A549 (cell line): Measurements from ENCODE around the gene PNPLA7. TPM values are rescaled to one million over a fixed set of nuclear protein-coding genes. Genes with fewer than 3 reads are reported as not detected.
A peak's percentile ranks its signal among the peaks of the same experiment; 100 is the strongest.

Experiments
- ATAC-seq, 2 experiments: fragments of 200-7000 bp in 1 of 2; fragments of >200 bp in 1 of 2; cut with Nextera tagmentation in 1 of 2; cut with Tn5 transposase in 1 of 2; 3 replicates each; pipeline versions ENCODE4 v1.8.0 to v1.9.1; 2018 to 2020; ENCODE audit warnings: mild to moderate bottlenecking in 1 of 2, moderate library complexity in 1 of 2
- CTCF ChIA-PET: fragments of 300-600 bp; sonication (Branson Sonifier 250); formaldehyde crosslinking; extraction: SDS; loops from one replicate; lab custom pipeline; 2021; ENCODE audit warnings: antibody characterized with exemption, inconsistent platforms; lab: Yijun Ruan, JAX
- POLR2A ChIA-PET: fragments of 350-600 bp; formaldehyde crosslinking; extraction: SDS; loops from one replicate; lab custom pipeline; 2021; ENCODE audit warnings: antibody characterized with exemption, inconsistent platforms; lab: Yijun Ruan, JAX
- DNase-seq, 2 experiments: peaks; one replicate each; pipeline versions ENCODE4 v3.0.0 to v3.0.0-alpha.2; 2011 to 2016; ENCODE audit warnings: low read depth in 1 of 2, low spot score in 1 of 2
- FAIRE-seq: peaks from 2 replicates; lab custom pipeline; 2011; peaks lifted over from hg19 to GRCh38; lab: Jason Lieb, UNC
- H3K27ac ChIP-seq, 2 experiments: fragments of >200 bp; sonication (Bioruptor Twin); formaldehyde crosslinking; 3 replicates each; pipeline ENCODE4 v1.5.1; 2016 to 2017
- H3K4me1 ChIP-seq: fragments of >200 bp; sonication (Bioruptor Twin); formaldehyde crosslinking; 3 replicates; pipeline ENCODE4 v1.6.1; 2016
- H3K4me2 ChIP-seq: fragments of >200 bp; sonication (Bioruptor Twin); formaldehyde crosslinking; 3 replicates; pipeline ENCODE4 v1.6.1; 2016
- H3K4me3 ChIP-seq: fragments of >200 bp; sonication (Bioruptor Twin); formaldehyde crosslinking; 3 replicates; pipeline ENCODE4 v1.5.1; 2016
- H3K9me3 ChIP-seq: fragments of >200 bp; sonication (Bioruptor Twin); formaldehyde crosslinking; 3 replicates; pipeline ENCODE4 v1.6.1; 2016
- CBX2 ChIP-seq: fragments of 200-600 bp; sonication (generic); IDR thresholded peaks from 2 replicates; pipeline ENCODE4 v1.6.1; 2016; ENCODE audit warnings: low read depth, mild to moderate bottlenecking, borderline replicate concordance
- CEBPB ChIP-seq, 2 experiments: fragments of >200 bp in 1 of 2; sonication (Bioruptor Twin) in 1 of 2; formaldehyde crosslinking in 1 of 2; IDR thresholded peaks; 2 replicates each; pipeline ENCODE4 v1.6.1; 2012 to 2016
- CHD2 ChIP-seq: fragments of 150-350 bp; IDR thresholded peaks from 2 replicates; pipeline ENCODE4 v1.6.1; 2014; ENCODE audit warnings: low read length; ENCODE audit not compliant: partially characterized antibody
- EHMT2 ChIP-seq: fragments of 200-600 bp; sonication (generic); IDR thresholded peaks from 2 replicates; pipeline ENCODE4 v1.6.1; 2016; ENCODE audit warnings: antibody characterized with exemption, low read depth, mild to moderate bottlenecking, moderate library complexity
- HOXB5 ChIP-seq: fragments of 250-450 bp; sonication (Bioruptor Pico); IDR thresholded peaks from 2 replicates; pipeline ENCODE4 v1.5.0; 2020; ENCODE audit warnings: mild to moderate bottlenecking, moderate library complexity
- JUNB ChIP-seq: fragments of >200 bp; sonication (Bioruptor Twin); formaldehyde crosslinking; IDR thresholded peaks from 2 replicates; pipeline ENCODE4 v1.6.1; 2016
- NPAS2 ChIP-seq: fragments of 250-450 bp; sonication (Bioruptor Pico); IDR thresholded peaks from 2 replicates; pipeline ENCODE4 v1.8.0; 2022; ENCODE audit warnings: mild to moderate bottlenecking, moderate library complexity, borderline replicate concordance
- NR3C1 ChIP-seq: fragments of >200 bp; sonication (Bioruptor Twin); formaldehyde crosslinking; IDR thresholded peaks from 3 replicates; pipeline ENCODE4 v1.6.1; 2017
- RARB ChIP-seq: fragments of 250-450 bp; sonication (Bioruptor Pico); IDR thresholded peaks from 2 replicates; pipeline ENCODE4 v1.8.0; 2021; ENCODE audit warnings: mild to moderate bottlenecking, moderate library complexity
- RCOR1 ChIP-seq: fragments of 150-350 bp; IDR thresholded peaks from 2 replicates; pipeline ENCODE4 v1.6.1; 2014; ENCODE audit warnings: antibody characterized with exemption, low read length, low read depth
- SREBF2 ChIP-seq: fragments of 450-650 bp; IDR thresholded peaks from 2 replicates; pipeline ENCODE4 v1.6.1; 2014; ENCODE audit warnings: mild to moderate bottlenecking, moderate library complexity
- TFCP2L1 ChIP-seq: fragments of 250-450 bp; sonication (Bioruptor Pico); IDR thresholded peaks from 2 replicates; pipeline ENCODE4 v1.5.0; 2021; ENCODE audit warnings: mild to moderate bottlenecking
- ZFP36 ChIP-seq: fragments of 450-650 bp; IDR thresholded peaks from 2 replicates; pipeline ENCODE4 v1.6.1; 2014; ENCODE audit warnings: borderline replicate concordance; ENCODE audit not compliant: partially characterized antibody
- ZSCAN20 ChIP-seq: fragments of 250-450 bp; sonication (Bioruptor Pico); IDR thresholded peaks from 2 replicates; pipeline ENCODE4 v1.8.0; 2022; ENCODE audit warnings: mild to moderate bottlenecking, moderate library complexity
- WGBS: methylation state at CpG from one replicate; pipeline ENCODE4 v1.1.6; 2017; ENCODE audit errors: missing lambda C conversion rate; 5-methylcytosine and 5-hydroxymethylcytosine counted together
- polyA plus RNA-seq, 4 experiments: library from polyadenylated mRNA; depleted of rRNA in 3 of 4; stranded (reverse); fragments of >200 nt; fragmentation: RNase III in 1 of 4; extraction: RNeasy Plus Mini Kit Qiagen cat#74134 plus additional on column Dnase treatment in 1 of 4; gene quantifications; 2 replicates in 3 of 4; 3 replicates in 1 of 4; pipeline ENCODE4 v1.2.3, GENCODE V29; 2011 to 2017
- TF ChIP-seq, protein P1 (sequence below): IDR thresholded peaks from 2 replicates; pipeline ENCODE4 v1.6.1; 2012
- TF ChIP-seq, protein P2 (sequence below): IDR thresholded peaks from 2 replicates; pipeline ENCODE4 v1.6.1; 2012; ENCODE audit warnings: low read depth, borderline replicate concordance

The PNPLA7 gene
- polyA plus RNA-seq, 2 of the 4 experiments (the other 2 are of a cell fraction), result 0.31 to 1.1 TPM

DNA sequence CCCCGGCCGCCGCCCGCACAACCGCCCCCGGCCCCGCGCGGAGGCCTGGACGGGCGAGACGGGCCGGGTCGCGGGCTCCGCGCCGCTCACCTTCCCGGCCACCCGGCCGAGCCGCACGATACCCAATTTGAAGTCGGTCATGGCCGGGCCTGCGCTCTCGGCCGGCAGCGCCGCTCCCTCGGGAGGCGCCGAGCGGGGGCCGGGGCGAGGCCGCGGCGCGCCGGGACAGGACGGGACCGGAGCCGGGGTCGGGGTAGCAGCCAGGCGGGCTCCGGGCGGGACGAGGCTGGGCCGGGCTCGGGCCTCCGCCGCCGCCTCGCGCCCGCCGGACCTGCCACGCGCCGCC is 39.9 kb upstream of the PNPLA7 start (continued):
- TF ChIP-seq, protein P1, sequence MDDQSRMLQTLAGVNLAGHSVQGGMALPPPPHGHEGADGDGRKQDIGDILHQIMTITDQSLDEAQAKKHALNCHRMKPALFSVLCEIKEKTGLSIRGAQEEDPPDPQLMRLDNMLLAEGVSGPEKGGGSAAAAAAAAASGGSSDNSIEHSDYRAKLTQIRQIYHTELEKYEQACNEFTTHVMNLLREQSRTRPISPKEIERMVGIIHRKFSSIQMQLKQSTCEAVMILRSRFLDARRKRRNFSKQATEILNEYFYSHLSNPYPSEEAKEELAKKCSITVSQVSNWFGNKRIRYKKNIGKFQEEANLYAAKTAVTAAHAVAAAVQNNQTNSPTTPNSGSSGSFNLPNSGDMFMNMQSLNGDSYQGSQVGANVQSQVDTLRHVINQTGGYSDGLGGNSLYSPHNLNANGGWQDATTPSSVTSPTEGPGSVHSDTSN, result no peak
- TF ChIP-seq, all 56 proteins: peak for 0

DNA sequence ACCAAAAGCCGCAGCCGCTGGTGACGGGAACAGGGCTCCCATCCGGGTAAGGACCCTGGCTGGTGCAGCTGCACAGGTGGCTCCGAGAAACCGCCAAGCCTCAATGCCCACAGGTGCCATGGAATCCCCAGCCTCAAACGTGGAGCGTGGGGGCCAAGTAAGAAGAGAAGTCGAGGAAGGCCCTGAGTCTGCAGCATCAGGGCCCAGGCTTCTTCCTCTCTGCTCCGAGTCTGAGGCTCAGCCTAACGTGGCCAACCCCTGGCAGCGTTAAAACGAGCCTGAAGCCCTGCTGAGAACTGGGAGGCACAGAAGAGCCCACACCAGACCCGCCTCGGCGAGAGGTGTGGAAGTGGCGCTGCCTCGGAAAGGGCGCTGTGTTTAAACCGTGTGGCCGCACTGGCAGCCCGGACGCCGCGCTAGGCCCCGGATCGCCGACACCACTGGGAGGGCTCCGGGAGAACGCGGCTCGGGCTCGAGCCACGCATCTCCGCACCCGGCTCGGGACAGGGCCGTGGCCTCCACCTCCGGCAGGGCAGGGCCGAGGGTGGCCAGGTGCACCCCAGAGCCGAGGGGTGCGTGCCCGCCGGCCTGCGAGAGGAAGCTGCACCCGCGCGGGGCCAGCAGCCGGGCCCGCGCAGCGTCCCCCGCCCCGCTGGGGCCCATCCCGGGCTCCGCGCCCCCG is 39.4 kb upstream of the PNPLA7 start:
- H3K4me2 ChIP-seq, result peak overlapping the region; percentile 95
- FAIRE-seq, result no peak
- no peaks in the 10 kb centered on the region for H3K9me3 ChIP-seq
- ChIA-PET CTCF (interaction anchor here (1.5 to 18.5 kb wide), 4 partner anchors 9 to 31 kb away, joined by 3 to 175 read pairs (median 6); partner anchors contain the start of gene DPH7), POLR2A (interaction anchor here (0.8 to 1.0 kb wide), 2 partner anchors 29 to 462 kb away, joined by 3 to 4 read pairs; partner anchors contain the start of gene EHMT1)
- no peak for DNase-seq
- peak overlapping the region; percentile 99 for H3K4me3 ChIP-seq
- H3K27ac ChIP-seq, result peak overlapping the region; percentile 94 to 95
- WGBS, result 32% methylated on average over 16 of the region's 58 CpGs
- no peak for TF ChIP-seq CBX2
- TF ChIP-seq CHD2, result no peak
- TF ChIP-seq NR3C1, result no peak
- no peak for TF ChIP-seq TFCP2L1
- no peak for TF ChIP-seq JUNB
- TF ChIP-seq RARB, result no peak
- TF ChIP-seq ZFP36, result no peak
- ATAC-seq, result peak in 1 of 2 experiments; percentile 30; a peak in 4 of 6 replicates
- H3K4me1 ChIP-seq, result peaks cover 15% of the 10 kb centered on the region; the same call in 1 of the 3 replicates

DNA sequence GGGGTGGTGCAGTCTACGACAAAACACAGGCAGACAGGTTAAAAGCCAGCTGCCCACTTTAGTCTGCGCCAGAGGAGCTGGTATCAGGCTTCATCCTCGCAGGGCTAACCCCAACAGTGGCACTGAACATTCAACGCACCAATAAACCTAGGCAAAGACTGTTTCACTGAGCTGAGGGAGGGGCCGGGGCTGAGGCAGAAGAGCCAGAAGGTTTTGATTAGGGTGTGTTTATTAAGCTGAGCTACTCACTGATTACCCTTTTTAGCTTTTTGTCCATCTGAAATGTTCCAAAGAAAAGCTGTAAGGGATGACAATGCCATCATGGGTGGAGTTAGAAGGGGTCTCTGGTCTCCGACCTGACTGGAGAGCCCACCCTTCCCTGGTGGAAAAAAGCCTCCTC is 38.7 kb upstream of the PNPLA7 start:
- Histone ChIP-seq H3K4me1 (peaks cover 15% of the 10 kb centered on the region; the same call in 1 of the 3 replicates), H3K4me3 (peak overlapping the region; percentile 99), H3K4me2 (peak overlapping the region; percentile 95), H3K9me3 (no peaks in the 10 kb centered on the region), H3K27ac (peak overlapping the region in 1 of 2 experiments; percentile 95; a peak in 2 of 6 replicates)
- ChIA-PET CTCF (interaction anchor here (1.1 to 18.5 kb wide), 6 partner anchors 8 to 287 kb away, joined by 3 to 175 read pairs (median 5); partner anchors contain the start of genes DPH7 and NRARP), POLR2A (interaction anchor here (0.8 to 1.0 kb wide), 2 partner anchors 30 to 461 kb away, joined by 3 to 4 read pairs; partner anchors contain the start of gene EHMT1)
- DNase-seq (no peak), FAIRE-seq (no peak), ATAC-seq (no peak)
- TF ChIP-seq CEBPB (IDR thresholded peaks at IDR 0.05) (no peak), EHMT2 (no peak), NPAS2 (CRISPR knock-in tag) (no peak)
- TF ChIP-seq, protein P2, sequence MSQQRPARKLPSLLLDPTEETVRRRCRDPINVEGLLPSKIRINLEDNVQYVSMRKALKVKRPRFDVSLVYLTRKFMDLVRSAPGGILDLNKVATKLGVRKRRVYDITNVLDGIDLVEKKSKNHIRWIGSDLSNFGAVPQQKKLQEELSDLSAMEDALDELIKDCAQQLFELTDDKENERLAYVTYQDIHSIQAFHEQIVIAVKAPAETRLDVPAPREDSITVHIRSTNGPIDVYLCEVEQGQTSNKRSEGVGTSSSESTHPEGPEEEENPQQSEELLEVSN, result no peak
- 93% methylated on average over 6 of the region's 6 CpGs for WGBS

DNA sequence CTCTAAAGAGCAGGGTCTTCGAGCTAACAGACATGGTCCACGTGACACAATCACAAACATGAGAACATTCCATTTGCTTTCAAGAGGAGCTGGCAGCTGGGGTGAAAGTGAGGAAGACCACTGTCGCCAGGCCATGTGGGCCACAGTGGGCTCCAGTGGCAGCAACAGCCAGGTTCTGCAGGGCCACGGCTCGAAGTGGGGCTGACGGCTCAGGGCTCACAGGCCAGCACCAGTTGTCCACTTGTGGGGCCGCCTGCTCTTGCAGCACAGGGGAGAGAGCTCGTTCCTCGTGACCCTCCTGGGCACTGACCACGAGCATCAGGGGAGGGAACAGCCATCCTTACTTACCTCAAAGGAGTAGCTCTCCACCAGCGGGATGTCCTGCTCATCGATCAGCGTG is 38.1 kb upstream of the PNPLA7 start:
- Histone ChIP-seq H3K4me1 (peaks cover 15% of the 10 kb centered on the region; the same call in 1 of the 3 replicates), H3K9me3 (no peaks in the 10 kb centered on the region), H3K4me2 (0 out of 3 replicates have a peak overlapping the region, but pooled peaks have one; percentile 95), H3K4me3 (no peak overlapping the region), H3K27ac (no peak overlapping the region)
- CTCF ChIA-PET, result interaction anchor here (1.1 to 18.5 kb wide), 6 partner anchors 8 to 286 kb away, joined by 3 to 175 read pairs (median 5); partner anchors contain the start of genes DPH7 and NRARP
- ATAC-seq (no peak), DNase-seq (no peak), FAIRE-seq (no peak)
- 87% methylated on average over 13 of the region's 13 CpGs for WGBS
- POLR2A ChIA-PET, result interaction anchor here (0.8 to 1.0 kb wide), 2 partner anchors 30 to 460 kb away, joined by 3 to 4 read pairs; partner anchors contain the start of gene EHMT1
- no peak for TF ChIP-seq HOXB5
- no peak for TF ChIP-seq ZSCAN20
- no peak for TF ChIP-seq RCOR1
- TF ChIP-seq, protein P2, result no peak
- TF ChIP-seq CHD2, result no peak
- TF ChIP-seq SREBF2, result no peak
